A549 (cell line): ENCODE data around the gene PRTFDC1. TPM values are rescaled to one million over a fixed set of nuclear protein-coding genes. Genes with fewer than 3 reads are reported as not detected.
A peak's percentile ranks its signal among the peaks of the same experiment; 100 is the strongest.

Source experiments
- ATAC-seq, 2 experiments: fragments of 200-7000 bp in 1 of 2; fragments of >200 bp in 1 of 2; cut with Nextera tagmentation in 1 of 2; cut with Tn5 transposase in 1 of 2; 3 replicates each; pipeline versions ENCODE4 v1.8.0 to v1.9.1; 2018 to 2020; ENCODE audit warnings: mild to moderate bottlenecking in 1 of 2, moderate library complexity in 1 of 2
- CTCF ChIA-PET: fragments of 300-600 bp; sonication (Branson Sonifier 250); formaldehyde crosslinking; extraction: SDS; loops from one replicate; lab custom pipeline; 2021; ENCODE audit warnings: antibody characterized with exemption, inconsistent platforms; lab: Yijun Ruan, JAX
- POLR2A ChIA-PET: fragments of 350-600 bp; formaldehyde crosslinking; extraction: SDS; loops from one replicate; lab custom pipeline; 2021; ENCODE audit warnings: antibody characterized with exemption, inconsistent platforms; lab: Yijun Ruan, JAX
- DNase-seq, 2 experiments: peaks; one replicate each; pipeline versions ENCODE4 v3.0.0 to v3.0.0-alpha.2; 2011 to 2016; ENCODE audit warnings: low read depth in 1 of 2, low spot score in 1 of 2
- FAIRE-seq: peaks from 2 replicates; lab custom pipeline; 2011; peaks lifted over from hg19 to GRCh38; lab: Jason Lieb, UNC
- H3K27ac ChIP-seq, 2 experiments: fragments of >200 bp; sonication (Bioruptor Twin); formaldehyde crosslinking; 3 replicates each; pipeline ENCODE4 v1.5.1; 2016 to 2017
- H3K4me1 ChIP-seq: fragments of >200 bp; sonication (Bioruptor Twin); formaldehyde crosslinking; 3 replicates; pipeline ENCODE4 v1.6.1; 2016
- H3K4me2 ChIP-seq: fragments of >200 bp; sonication (Bioruptor Twin); formaldehyde crosslinking; 3 replicates; pipeline ENCODE4 v1.6.1; 2016
- H3K4me3 ChIP-seq: fragments of >200 bp; sonication (Bioruptor Twin); formaldehyde crosslinking; 3 replicates; pipeline ENCODE4 v1.5.1; 2016
- H3K9me3 ChIP-seq: fragments of >200 bp; sonication (Bioruptor Twin); formaldehyde crosslinking; 3 replicates; pipeline ENCODE4 v1.6.1; 2016
- BCL3 ChIP-seq: fragments of >200 bp; sonication (Bioruptor Twin); formaldehyde crosslinking; IDR thresholded peaks from 3 replicates; pipeline ENCODE4 v1.6.1; 2016
- CEBPB ChIP-seq, 2 experiments: fragments of >200 bp in 1 of 2; sonication (Bioruptor Twin) in 1 of 2; formaldehyde crosslinking in 1 of 2; IDR thresholded peaks; 2 replicates each; pipeline ENCODE4 v1.6.1; 2012 to 2016
- CHD4 ChIP-seq: fragments of 200-600 bp; sonication (generic); IDR thresholded peaks from 2 replicates; pipeline ENCODE4 v1.6.1; 2016; ENCODE audit warnings: antibody characterized with exemption, mild to moderate bottlenecking, borderline replicate concordance
- EHF ChIP-seq: fragments of 250-450 bp; sonication (Bioruptor Pico); IDR thresholded peaks from 2 replicates; pipeline ENCODE4 v1.5.0; 2020; ENCODE audit warnings: mild to moderate bottlenecking
- EHMT2 ChIP-seq: fragments of 200-600 bp; sonication (generic); IDR thresholded peaks from 2 replicates; pipeline ENCODE4 v1.6.1; 2016; ENCODE audit warnings: antibody characterized with exemption, low read depth, mild to moderate bottlenecking, moderate library complexity
- ELK1 ChIP-seq: fragments of 150-350 bp; IDR thresholded peaks from 2 replicates; pipeline ENCODE4 v1.6.1; 2014; ENCODE audit warnings: low read depth, mild to moderate bottlenecking, low read length
- EP300 ChIP-seq, 2 experiments: fragments of >200 bp; sonication (Bioruptor Twin); formaldehyde crosslinking; IDR thresholded peaks; 2 replicates in 1 of 2; 3 replicates in 1 of 2; pipeline ENCODE4 v1.6.1; 2016 to 2017
- FOXS1 ChIP-seq: fragments of 250-450 bp; sonication (Bioruptor Pico); IDR thresholded peaks from 2 replicates; pipeline ENCODE4 v1.5.0; 2020; ENCODE audit warnings: mild to moderate bottlenecking, moderate library complexity
- HDAC2 ChIP-seq: fragments of 200-600 bp; sonication (generic); IDR thresholded peaks from 2 replicates; pipeline ENCODE4 v1.6.1; 2016
- JUN ChIP-seq, 2 experiments: fragments of >200 bp; sonication (Bioruptor Twin); formaldehyde crosslinking; IDR thresholded peaks; 2 replicates in 1 of 2; 3 replicates in 1 of 2; pipeline ENCODE4 v1.6.1; 2016 to 2017
- KDM5A ChIP-seq: fragments of 200-600 bp; sonication (generic); IDR thresholded peaks from 2 replicates; pipeline ENCODE4 v1.6.1; 2016; ENCODE audit warnings: antibody characterized with exemption, mild to moderate bottlenecking
- TFCP2L1 ChIP-seq: fragments of 250-450 bp; sonication (Bioruptor Pico); IDR thresholded peaks from 2 replicates; pipeline ENCODE4 v1.5.0; 2021; ENCODE audit warnings: mild to moderate bottlenecking
- ZC3H11A ChIP-seq: fragments of 450-650 bp; IDR thresholded peaks from 2 replicates; pipeline ENCODE4 v1.6.1; 2014; ENCODE audit warnings: antibody characterized with exemption, mild to moderate bottlenecking
- ZFP36 ChIP-seq: fragments of 450-650 bp; IDR thresholded peaks from 2 replicates; pipeline ENCODE4 v1.6.1; 2014; ENCODE audit warnings: borderline replicate concordance; ENCODE audit not compliant: partially characterized antibody
- WGBS: methylation state at CpG from one replicate; pipeline ENCODE4 v1.1.6; 2017; ENCODE audit errors: missing lambda C conversion rate; 5-methylcytosine and 5-hydroxymethylcytosine counted together
- polyA plus RNA-seq, 4 experiments: library from polyadenylated mRNA; depleted of rRNA in 3 of 4; stranded (reverse); fragments of >200 nt; fragmentation: RNase III in 1 of 4; extraction: RNeasy Plus Mini Kit Qiagen cat#74134 plus additional on column Dnase treatment in 1 of 4; gene quantifications; 2 replicates in 3 of 4; 3 replicates in 1 of 4; pipeline ENCODE4 v1.2.3, GENCODE V29; 2011 to 2017
- TF ChIP-seq, protein P1 (sequence below): fragments of 450-650 bp; IDR thresholded peaks from 2 replicates; pipeline ENCODE4 v1.6.1; 2014; ENCODE audit warnings: antibody characterized with exemption
- TF ChIP-seq, protein P2 (sequence below): fragments of 250-450 bp; sonication (Bioruptor Pico); IDR thresholded peaks from 2 replicates; pipeline ENCODE4 v1.5.0; 2020; ENCODE audit warnings: low read depth, mild to moderate bottlenecking, moderate library complexity
- TF ChIP-seq, protein P3 (sequence below): fragments of 250-450 bp; sonication (Bioruptor Pico); IDR thresholded peaks from 2 replicates; pipeline ENCODE4 v1.5.0; 2021; ENCODE audit warnings: mild to moderate bottlenecking, moderate library complexity, borderline replicate concordance
- TF ChIP-seq, protein P4 (sequence below): fragments of 200-600 bp; sonication (generic); IDR thresholded peaks from 2 replicates; pipeline ENCODE4 v1.6.1; 2016; ENCODE audit warnings: antibody characterized with exemption, mild to moderate bottlenecking, moderate library complexity

The PRTFDC1 gene
- polyA plus RNA-seq, 2 of the 4 experiments (the other 2 are of a cell fraction): 35.6 to 39.2 TPM

DNA sequence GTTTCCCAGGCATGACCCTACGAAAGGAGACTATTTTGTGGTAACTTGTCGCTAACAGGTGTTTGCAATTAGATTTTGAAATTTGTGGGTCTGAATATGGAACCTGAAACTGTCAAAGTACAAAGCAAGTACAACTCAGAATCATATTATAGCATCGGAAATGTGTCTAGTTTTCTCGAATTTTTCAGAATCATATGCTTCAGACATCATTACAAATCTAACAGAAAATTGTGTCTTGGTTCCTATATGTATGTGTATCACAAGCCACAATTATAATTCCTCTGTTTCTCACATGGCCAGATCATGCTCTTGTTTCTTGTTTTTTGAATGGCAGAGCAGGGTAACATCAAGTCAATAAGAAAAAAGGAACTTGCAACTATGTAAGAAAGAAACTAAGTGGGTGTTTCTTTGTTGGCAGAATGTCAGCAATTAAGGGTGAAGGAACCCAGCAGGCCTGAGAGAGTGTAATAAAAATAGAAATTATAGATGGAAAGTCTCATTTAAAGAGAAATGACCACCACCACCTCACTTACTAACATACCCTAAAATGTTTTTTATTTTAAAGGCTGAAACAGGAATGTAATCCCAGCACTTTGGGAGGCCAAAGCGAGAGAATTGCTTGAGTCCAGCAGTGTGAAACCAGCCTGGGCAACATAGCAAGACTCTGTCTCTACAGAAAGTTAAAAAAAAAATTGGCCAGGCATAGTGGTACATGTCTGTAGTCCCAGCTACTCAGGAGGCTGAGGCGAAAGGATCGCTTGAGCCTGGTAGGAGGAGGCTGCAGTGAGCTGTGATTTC is 51.3 kb downstream of the PRTFDC1 start:
- DNase-seq (no peak), ATAC-seq (peak in 1 of 2 experiments; percentile 45; a peak in 4 of 6 replicates), FAIRE-seq (no peak)
- 76% methylated on average over 7 of the region's 7 CpGs for WGBS
- H3K4me3 ChIP-seq: peak overlapping the region; percentile 20; the same call in 2 of the 3 replicates
- H3K9me3 ChIP-seq: no peaks in the 10 kb centered on the region
- ChIA-PET POLR2A (interaction anchor here (1.1 kb wide), 1 partner anchor 51 kb away, joined by 3 read pairs; no protein-coding TSS in a partner anchor), CTCF (interaction anchor here (0.9 to 1.2 kb wide), 4 partner anchors 10 to 50 kb away, joined by 3 to 4 read pairs (median 3); no protein-coding TSS in a partner anchor)
- H3K4me1 ChIP-seq: peaks cover 63% of the 10 kb centered on the region
- TF ChIP-seq HDAC2 (no peak), EHF (CRISPR knock-in tag) (no peak), TFCP2L1 (no peak), ZFP36 (no peak), ELK1 (no peak), EHMT2 (no peak), JUN (IDR thresholded peaks at IDR 0.05) (no peak), ZC3H11A (no peak), FOXS1 (CRISPR knock-in tag) (no peak), BCL3 (no peak), CEBPB (IDR thresholded peaks at IDR 0.05) (no peak), CHD4 (no peak), KDM5A (no peak), EP300 (IDR thresholded peaks at IDR 0.05) (no peak)
- TF ChIP-seq, protein P1, sequence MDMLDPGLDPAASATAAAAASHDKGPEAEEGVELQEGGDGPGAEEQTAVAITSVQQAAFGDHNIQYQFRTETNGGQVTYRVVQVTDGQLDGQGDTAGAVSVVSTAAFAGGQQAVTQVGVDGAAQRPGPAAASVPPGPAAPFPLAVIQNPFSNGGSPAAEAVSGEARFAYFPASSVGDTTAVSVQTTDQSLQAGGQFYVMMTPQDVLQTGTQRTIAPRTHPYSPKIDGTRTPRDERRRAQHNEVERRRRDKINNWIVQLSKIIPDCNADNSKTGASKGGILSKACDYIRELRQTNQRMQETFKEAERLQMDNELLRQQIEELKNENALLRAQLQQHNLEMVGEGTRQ: no peak
- TF ChIP-seq, protein P2, sequence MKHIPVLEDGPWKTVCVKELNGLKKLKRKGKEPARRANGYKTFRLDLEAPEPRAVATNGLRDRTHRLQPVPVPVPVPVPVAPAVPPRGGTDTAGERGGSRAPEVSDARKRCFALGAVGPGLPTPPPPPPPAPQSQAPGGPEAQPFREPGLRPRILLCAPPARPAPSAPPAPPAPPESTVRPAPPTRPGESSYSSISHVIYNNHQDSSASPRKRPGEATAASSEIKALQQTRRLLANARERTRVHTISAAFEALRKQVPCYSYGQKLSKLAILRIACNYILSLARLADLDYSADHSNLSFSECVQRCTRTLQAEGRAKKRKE (CRISPR knock-in tag): no peak
- TF ChIP-seq, protein P3, sequence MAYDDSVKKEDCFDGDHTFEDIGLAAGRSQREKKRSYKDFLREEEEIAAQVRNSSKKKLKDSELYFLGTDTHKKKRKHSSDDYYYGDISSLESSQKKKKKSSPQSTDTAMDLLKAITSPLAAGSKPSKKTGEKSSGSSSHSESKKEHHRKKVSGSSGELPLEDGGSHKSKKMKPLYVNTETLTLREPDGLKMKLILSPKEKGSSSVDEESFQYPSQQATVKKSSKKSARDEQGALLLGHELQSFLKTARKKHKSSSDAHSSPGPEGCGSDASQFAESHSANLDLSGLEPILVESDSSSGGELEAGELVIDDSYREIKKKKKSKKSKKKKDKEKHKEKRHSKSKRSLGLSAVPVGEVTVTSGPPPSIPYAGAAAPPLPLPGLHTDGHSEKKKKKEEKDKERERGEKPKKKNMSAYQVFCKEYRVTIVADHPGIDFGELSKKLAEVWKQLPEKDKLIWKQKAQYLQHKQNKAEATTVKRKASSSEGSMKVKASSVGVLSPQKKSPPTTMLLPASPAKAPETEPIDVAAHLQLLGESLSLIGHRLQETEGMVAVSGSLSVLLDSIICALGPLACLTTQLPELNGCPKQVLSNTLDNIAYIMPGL (CRISPR knock-in tag): no peak
- TF ChIP-seq, protein P4, sequence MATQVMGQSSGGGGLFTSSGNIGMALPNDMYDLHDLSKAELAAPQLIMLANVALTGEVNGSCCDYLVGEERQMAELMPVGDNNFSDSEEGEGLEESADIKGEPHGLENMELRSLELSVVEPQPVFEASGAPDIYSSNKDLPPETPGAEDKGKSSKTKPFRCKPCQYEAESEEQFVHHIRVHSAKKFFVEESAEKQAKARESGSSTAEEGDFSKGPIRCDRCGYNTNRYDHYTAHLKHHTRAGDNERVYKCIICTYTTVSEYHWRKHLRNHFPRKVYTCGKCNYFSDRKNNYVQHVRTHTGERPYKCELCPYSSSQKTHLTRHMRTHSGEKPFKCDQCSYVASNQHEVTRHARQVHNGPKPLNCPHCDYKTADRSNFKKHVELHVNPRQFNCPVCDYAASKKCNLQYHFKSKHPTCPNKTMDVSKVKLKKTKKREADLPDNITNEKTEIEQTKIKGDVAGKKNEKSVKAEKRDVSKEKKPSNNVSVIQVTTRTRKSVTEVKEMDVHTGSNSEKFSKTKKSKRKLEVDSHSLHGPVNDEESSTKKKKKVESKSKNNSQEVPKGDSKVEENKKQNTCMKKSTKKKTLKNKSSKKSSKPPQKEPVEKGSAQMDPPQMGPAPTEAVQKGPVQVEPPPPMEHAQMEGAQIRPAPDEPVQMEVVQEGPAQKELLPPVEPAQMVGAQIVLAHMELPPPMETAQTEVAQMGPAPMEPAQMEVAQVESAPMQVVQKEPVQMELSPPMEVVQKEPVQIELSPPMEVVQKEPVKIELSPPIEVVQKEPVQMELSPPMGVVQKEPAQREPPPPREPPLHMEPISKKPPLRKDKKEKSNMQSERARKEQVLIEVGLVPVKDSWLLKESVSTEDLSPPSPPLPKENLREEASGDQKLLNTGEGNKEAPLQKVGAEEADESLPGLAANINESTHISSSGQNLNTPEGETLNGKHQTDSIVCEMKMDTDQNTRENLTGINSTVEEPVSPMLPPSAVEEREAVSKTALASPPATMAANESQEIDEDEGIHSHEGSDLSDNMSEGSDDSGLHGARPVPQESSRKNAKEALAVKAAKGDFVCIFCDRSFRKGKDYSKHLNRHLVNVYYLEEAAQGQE: no peak
- H3K27ac ChIP-seq: peak overlapping the region; percentile 74 to 85
- H3K4me2 ChIP-seq: peak overlapping the region; percentile 98
